Stimulated activated CD4-positive, alpha-beta T cell treated with anti-CD3 and anti-CD28 coated beads, Interleukin-4, amount 100 ng/mL, for 48 hours (primary cell): Measurements from ENCODE around the gene LSM3.
"Not testable (repeated sequence)": the region's sequence is repeated elsewhere in the genome, so short reads cannot be mapped to it uniquely, and the experiment has no call there.

Experiments
- DNase-seq, 2 donors: peaks; one replicate each; pipeline ENCODE4 v3.0.0-alpha.2; 2020; ENCODE audit warnings: low read depth in 2 of 2

The LSM3 gene

DNA sequence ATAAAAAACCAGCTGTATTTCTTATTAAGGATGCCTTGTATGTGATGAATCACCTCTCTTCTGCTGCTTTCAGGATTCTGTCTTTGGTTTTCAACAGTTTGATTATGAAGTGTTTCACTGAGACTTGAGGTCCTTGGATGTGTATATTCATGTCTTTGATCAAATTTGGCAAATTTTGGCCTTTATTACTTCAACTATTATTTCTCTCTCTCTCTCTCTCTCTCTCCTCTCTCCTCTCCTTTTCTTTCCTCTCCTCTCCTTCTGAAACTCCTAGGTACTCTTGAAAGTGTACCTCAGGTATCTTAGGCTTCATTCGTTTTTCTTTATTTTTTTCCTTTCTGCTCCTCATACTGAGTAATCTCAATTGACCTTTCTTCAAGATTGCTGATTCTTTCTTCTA is 43.3 kb downstream of the LSM3 start:
- DNase-seq: no peak

DNA sequence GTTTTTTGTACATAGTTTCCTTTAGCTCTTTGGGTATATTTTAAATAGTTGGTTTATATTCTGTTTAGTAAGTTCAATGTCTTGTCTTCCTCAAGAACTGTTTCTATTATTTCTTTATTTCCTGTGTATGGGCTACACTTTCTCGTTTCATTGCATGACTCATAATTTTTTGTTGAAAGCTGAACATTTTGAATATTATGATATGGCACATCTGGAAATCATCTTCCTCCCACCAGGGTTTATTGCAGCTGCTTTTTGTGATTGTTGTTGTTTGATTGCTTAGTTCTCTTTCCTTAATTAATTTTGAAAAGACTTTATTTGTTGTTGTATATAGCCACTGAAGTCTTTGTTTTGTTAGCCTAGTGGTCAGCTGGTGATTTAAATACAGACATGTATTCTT is 43.8 kb downstream of the LSM3 start:
- DNase-seq: no peak

DNA sequence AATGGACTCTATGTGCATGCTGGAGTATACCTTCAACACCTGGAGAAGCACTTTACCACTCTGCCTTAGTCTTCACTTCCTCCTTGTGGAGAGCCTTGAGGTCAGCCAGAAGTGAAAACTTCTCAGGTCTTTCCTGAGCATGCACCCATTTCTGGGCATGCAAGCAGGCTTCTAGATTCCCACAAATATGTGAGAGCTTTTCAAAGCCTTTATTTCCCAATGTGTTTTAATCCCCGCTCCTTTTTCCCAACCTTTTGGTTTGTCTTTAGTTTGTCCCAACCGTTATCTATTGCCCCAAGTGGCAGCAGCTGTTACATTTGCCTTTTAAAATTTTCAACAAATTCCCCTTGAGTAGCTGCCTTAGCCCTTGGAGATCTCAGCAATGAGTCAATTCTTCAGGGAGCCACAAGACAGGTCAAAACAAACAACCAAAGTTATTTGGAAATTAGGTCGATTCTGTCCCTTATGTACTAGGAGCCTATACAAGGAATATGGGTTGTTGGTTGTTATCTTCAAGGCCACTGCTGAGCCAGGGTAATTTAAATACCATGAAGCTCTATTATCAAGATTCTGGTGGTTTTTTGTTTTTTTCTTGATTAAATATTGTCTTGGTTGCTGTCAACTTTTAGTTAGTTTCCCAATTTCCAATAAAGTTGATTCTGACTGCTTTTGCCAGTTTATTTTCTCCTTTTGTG is 44.4 kb downstream of the LSM3 start:
- DNase-seq: no peak

DNA sequence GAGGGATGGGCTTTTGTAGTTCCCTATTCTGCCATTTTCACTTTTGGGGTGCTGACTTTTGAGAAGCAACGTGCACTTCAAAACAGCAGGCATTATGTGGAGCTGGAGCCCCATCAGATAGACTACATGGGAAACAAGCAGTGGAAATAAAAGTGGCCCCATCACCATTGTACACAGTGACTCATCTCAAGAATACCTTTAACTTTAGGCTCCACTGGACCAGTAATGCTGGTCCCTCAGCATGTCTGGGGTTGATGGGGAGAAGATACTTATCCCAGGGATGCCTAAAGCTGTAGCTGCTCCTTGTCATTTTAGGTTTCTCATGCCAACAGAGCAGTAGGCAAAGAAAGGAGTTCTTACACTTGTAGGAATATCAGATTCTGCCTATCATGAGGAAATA is 45.0 kb downstream of the LSM3 start:
- DNase-seq: no peak

DNA sequence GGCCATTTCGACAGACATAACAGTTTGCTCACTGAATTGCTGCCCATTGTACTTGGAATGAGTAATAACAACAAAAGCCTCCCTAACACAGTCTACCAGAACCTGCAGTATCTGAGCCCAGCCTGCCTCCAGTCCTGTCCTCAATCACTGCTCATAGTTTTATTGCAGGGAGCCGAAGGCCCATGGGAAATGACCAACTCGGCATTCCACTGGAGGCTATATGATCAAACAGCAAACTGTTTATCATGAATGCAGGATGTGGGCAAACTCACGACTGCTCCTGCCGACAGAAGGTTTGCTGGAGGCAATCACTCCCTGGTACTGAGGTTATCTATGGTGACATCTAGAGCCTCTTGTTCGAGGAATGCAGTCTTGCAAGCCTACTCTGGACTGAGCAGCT is 46.3 kb downstream of the LSM3 start:
- no peak for DNase-seq

DNA sequence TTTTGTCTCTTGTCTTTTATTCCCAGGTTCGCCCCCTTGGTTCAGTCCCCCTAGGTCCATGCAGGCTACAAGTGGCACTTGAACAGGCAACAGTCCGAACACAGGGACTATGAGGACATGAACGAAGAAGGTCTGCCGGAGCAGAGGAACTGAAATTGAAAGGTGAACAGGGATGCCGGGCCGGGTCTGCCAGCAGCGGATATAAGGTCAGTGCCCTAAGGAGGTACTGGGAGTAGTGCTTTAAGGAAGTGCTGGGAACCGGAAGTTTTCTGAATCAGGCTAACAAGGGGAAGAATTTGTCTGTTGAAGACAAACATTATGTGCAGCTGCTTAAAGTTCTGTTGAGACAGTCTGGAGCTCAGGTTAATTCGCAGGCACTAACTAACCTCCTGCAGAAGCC is 46.8 kb downstream of the LSM3 start:
- no peak for DNase-seq

DNA sequence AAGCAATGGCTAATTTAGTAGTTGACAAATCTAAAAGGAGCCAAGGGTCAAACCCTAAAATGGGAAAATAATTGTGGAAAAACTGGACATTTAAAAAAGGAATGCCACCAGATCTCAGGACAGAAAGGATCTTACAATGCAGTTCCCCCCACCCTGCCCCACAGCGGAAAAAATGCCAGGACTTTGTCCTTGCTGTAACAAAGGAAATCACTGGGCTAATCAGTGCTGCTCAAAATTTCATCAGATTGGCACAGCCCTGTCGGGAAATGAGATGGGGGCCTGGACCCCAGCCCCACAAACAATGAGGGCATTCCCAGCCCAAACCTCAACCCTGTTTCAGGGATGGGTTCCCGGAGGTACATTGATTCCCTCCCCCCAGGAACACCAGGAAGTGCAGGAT is 47.7 kb downstream of the LSM3 start:
- DNase-seq: not testable (repeated sequence)

DNA sequence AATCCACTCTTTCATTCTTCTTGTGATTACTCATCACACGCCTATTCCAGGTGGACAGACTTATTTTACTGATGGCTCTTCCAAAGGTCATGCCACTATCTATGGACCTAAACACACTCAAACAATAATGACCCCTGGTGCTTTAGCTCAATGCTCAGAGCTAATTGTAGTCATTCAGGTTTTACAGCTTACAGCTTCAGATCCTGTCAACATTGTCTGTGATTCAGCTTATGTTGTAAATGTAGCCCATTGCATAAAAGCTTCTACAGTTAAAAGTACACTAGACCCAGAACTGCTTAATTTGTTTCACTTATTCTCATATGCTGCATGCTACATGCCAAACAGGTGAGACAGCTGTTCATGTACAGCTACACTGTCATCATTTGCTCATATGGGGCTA is 49.2 kb downstream of the LSM3 start:
- DNase-seq: no peak

DNA sequence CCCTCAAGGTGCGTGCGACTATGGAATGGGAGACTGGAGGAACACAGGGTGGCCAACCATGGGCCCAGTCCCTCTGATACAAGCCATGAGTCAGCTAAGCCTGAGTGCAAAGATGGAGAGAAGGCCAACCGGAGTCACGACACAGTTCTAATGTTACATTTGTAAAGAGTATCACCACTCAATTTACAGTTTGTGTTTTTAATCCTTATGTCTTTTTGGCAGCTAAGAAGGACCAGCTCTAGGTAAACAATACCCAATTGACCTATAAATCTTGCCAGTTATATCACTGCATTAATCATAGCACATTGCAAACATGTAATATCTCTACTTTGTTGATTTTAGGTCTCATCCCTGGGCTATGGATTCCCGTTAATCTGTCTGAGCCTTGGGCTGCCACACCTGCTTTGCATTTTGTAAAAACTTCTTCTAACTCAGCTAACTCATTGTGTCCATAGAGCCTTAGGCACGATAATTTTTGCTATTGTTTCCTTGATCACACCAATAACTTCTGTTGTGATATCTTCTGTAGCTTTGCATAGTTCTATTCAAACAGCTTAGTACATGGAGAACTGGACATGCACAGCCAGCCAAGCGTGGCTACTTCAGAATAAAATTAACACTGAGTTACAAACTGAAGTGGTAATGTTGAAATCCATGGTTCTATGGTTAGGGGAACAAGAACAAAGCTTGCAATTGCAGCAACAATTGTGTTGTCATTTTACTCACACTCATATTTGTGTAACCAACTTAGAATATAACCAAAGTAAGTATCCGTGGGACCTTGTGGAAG is 50.3 kb downstream of the LSM3 start:
- no peak for DNase-seq

DNA sequence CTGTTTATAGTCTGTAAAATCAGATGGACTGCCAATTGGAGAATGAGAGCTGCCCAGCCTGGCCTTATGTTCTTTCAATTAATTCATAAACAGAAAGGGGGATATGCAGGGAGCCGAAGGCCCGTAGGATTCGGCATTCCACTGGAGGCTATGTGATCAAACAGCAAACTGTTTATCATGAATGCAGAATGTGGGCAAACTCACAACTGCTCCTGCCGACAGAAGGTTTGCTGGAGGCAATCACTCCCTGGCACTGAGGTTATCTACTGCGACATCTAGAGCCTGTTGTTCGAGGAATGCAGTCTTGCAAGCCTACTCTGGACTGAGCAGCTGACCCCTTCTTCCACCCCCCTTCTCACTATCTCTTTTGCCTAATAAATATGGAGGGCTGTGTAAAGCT is 51.1 kb downstream of the LSM3 start:
- DNase-seq: not testable (repeated sequence)

DNA sequence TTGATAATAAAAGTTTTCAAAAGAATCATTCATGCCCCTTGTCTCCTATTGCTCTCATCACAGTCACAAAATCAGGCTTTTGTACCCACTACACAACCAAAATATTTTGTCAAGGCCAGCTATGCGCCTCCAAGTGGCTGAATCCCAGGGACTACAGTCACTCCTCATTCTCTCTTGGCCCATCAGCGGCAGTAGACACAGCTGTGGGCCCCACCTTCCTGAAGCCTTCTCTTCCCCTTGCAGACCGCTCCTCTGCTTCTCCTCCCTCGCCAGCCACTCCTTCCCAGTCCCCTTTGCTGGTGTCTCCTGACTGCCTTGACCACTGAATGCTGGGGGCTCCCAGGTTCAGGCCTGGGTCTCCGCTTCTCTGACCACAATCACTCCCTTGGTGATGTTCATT is 52.1 kb downstream of the LSM3 start:
- DNase-seq: no peak

DNA sequence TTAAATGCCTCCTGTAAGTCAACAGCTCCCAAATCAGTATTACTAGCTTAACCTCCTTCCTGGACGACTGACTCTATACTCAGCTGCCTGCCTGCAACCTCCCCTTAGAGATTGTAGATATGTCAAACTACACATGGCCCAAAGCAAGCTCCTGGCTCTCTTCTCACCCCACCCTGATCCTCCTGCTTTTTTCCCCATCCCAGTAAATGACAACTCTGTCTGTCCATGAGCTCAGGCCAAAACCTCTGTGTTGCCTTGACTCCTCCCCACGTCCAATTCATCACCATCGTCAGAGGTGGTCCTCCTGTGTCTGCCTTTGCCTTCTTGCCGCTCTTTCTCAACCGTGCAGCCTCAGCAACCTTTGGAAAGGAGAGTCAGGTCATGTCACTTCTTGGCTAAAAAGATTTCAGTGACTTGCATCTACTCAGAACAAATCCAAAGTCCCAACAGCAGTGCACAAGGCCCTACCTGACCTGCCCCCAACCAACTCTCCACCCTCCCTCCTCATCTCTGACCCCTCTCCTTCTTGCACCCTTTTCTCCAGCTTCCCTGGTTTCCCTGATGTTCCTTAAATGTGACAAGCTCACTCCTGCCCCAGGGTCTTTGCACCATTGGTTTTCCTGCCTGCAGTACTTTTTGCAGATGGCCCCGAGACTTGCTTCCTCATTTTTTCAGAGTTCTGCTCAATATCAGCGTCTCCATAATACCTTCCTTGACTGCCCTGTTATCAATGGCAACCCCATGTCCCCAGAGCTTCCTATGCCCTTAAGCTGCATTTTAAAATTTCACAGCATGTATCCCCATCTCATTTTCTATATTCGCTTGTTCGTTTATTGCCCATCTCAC is 52.8 kb downstream of the LSM3 start:
- DNase-seq: no peak

DNA sequence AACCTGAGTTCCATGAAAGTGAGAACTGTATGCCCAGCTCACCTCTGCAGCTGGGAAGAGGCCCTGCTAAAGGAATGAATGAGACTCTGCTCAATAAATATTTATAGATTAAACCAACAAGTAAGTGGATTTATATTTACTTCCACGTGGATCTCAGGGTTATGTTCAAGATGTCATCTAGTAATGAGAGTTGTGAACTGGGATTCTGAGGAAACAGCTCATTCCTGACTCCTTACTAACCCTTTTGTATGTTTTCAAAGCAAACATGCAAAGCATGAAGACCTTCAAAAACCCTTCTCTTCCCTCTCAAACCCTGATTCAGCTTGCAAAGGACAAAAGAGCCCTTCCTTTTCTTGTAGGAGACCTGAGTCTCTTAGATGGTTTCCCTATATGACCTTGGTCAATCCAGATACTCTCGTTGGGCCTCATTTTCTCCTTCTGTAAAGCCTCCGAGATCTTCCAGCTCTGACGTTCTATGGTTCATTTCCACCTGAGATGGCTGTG is 53.4 kb downstream of the LSM3 start:
- DNase-seq: no peak

DNA sequence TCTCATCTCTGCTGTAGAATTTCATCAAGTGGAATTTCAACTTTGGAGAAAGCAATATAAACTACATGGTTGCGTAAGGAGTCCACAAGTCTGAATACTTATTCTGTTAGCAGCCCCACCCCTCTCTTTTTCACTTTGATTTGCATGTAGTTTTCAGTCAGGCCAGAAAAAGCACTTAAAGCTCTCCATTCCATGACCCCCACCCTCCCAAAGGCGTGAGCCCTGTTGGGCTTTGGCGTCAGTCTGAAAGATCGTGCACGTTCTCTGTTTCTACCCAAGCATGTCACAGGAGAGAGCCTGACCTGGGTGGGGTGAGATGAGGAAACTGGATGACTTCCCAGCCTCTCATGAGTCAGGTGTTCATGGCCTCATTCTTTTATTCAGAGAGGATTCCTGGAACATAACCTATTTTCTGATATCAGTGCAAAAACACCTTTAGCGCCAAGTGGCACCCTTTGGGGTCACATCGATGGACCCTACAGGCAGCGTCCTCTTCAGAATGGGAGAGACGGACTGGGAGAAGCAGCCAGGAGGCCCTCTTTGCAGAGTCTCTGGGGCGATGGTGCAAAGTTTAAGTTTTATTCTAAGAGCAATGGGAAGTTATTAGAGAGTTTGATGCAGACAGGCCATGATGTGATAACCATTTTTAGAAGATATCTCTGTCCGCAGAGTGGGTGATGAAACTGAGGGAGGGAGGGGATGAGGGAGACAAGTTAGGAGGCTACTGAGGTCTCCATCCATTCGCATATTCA is 55.8 kb downstream of the LSM3 start:
- DNase-seq: no peak

DNA sequence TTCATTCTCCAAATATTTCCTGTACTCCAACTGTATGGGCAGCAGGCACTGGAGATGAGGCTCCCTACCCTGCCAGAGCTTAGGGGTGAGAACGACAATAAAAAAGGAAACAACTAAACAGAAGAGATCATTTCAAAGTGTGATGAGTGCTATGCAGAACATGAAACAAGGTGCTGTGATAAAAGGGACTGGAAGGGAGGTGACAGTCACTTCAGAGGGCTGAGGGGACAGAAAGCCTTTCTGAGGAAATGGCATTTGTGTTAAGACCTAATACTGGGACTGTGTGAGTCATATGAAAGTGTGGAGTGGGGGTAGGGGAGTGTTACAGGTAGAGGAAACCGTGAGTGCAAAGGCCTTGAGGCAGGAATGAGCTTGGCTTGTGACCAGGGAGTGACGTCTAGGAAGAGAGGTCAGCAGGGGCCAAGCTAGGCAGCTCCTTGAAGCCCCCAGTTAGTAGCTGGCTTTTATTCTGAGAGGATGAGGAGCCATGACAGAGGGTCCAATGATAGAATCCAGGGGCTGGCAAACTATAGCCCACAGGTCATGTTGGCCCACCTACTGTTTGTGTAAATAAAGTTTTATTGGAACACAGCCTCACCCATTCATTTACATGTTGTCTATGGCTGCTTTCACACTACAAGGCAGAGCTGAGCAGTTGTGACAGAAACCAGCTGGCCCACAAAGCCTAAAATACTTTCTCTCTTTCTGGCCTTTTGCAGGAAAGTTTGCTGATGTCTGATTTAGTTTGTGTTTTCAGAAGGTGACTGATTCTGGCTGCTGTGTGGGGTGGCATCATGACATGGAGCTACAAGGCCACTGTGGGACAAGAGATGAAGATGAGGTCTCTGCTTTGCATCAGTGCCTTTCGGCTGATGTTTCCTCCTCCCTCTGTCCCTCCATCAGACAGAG is 56.6 kb downstream of the LSM3 start:
- DNase-seq: no peak

DNA sequence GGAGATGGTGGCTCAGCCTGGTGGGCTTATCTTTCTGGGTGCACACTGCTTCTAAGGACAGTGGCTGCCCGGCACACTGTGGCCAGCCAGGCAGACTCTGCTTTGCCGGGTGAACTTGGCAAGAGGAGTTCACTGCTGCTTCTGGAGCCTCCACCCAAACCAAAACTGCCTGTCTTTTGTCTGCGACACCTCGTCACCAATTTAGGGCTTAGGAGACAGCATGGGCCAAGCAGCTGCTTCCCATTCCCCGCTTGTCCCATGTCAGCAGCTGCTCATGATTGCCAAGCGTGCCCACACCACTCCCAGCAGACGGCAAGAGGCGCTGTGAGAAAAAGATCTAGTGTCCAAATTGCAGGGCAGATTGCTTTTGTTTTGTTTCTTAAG is 57.3 kb downstream of the LSM3 start:
- no peak for DNase-seq

DNA sequence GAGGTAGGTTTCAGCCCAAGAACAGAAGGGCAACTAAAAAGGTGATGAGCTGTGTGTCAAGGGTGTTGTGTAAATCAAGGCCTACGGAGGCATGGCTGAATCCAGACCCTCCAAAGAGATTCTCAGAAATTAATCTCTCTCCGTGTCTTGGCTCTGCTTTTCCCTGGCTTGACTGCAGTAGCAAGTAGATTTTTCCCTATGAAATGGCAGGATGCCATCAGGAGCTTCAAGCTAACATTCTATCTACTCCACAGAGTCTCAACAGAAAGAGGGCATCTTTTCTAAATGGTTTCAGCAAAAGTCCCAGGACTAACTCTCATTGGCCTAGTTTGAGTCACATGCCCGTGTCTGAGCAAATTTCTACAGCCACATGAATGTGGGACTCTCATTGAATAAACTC is 58.3 kb downstream of the LSM3 start:
- DNase-seq: no peak

DNA sequence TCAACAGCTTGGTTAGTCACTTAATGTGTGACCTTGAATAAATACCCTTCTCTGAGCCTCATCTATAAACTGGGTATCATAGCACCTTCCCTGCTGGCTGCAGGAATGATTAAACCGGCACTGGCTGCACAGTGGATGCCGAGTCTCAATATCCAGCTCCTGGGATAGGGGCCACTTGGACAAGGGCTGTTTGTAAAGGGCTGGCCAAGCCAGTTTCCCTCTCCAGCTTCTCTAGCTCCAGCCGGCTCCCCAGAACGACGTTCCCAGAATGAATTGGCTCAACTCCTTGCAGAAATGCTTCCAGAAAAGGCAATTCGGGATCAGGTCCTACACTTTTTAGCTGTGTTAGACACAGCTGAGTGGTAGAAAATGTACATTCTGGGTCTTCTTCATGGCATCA is 58.8 kb downstream of the LSM3 start:
- DNase-seq: no peak

DNA sequence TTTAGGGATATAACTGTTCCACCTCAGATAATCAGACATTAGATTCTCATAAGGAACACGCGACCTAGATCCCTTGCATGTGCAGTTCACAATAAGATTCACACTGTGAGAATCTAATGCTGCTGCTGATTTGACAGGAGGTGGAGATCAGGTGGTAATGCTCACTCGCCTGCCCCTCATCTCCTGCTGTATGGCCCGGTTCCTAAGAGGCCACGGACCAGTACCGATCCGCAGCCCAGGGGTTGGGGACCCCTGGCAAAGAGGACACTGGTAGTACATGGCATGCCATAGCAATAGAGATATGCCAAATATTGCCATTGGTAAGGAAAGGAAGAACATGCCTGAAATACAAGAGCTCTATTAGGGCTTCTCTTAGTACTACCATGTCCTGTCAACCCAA is 59.7 kb downstream of the LSM3 start:
- DNase-seq: no peak

DNA sequence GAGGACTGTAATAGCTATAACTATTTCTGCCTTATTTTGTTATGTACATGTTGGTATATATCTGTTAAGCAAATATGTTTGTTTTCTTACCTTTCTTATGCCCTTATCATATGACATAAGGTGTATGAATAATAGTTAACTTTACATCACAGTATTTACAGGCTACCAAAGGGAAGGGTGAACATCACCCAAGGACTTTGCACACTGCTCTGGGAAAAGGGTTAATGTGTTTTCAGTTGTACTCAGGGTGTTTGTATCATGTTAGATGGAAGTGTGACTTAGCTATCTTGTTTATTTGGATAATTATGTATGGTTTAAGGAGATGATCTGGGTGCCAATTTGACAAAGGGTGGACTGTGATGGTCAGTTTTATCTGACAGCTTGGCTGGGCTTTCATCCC is 60.3 kb downstream of the LSM3 start:
- DNase-seq: no peak

DNA sequence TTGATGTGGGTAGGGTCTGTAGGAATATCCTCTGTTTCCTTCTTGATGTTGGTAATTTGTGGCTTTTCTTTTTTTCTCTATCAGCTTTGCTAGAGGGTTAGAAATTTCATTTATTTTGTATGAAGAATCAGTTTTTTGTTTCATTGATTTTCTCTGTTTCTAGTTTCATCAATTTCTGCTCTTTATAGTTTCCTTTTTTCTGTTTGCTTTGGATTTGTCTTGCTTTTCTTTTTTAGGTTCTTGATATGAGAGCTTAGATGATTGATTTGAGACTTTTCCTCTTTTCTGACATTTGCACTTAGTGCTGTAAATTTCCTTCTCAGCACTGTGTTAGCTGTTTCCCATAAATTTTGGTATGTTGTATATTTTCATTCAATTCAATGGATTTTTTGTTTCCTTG is 61.3 kb downstream of the LSM3 start:
- no peak for DNase-seq
